Gastrocnemius medialis (tissue), 4 donors: ENCODE data around the gene GPR146. TPM values are rescaled to one million over a fixed set of nuclear protein-coding genes. Genes with fewer than 3 reads are reported as not detected.
A peak's percentile ranks its signal among the peaks of the same experiment; 100 is the strongest.

Source experiments
- ATAC-seq, 2 donors: fragments of 150-250 bp; one replicate each; pipeline ENCODE4 v1.9.1; 2016
- DNase-seq, 2 donors: peaks; one replicate each; pipeline ENCODE4 v3.0.0-alpha.2; 2019
- H3K27ac ChIP-seq, 4 donors: fragments of 200-600 bp; sonication (generic); 1 replicate in 1 of 4; 2 replicates in 3 of 4; pipeline ENCODE4 v1.5.1; 2016 to 2018; ENCODE audit warnings: mild to moderate bottlenecking in 2 of 4, moderate library complexity in 1 of 4
- H3K27me3 ChIP-seq, 3 donors: fragments of 200-600 bp; sonication (generic) in 2 of 3; 1 replicate in 1 of 3; 2 replicates in 2 of 3; pipeline versions ENCODE4 v1.5.1 to v1.6.0; 2016 to 2019; ENCODE audit warnings: mild to moderate bottlenecking in 1 of 3, moderate library complexity in 1 of 3
- H3K36me3 ChIP-seq, 2 donors: fragments of 200-600 bp; sonication (generic) in 1 of 2; one replicate each; pipeline ENCODE4 v1.5.1; 2017 to 2018
- H3K4me1 ChIP-seq, 2 donors: fragments of 200-600 bp; sonication (generic) in 1 of 2; one replicate each; pipeline ENCODE4 v1.5.1; 2016 to 2017; ENCODE audit warnings: mild to moderate bottlenecking in 2 of 2
- H3K4me3 ChIP-seq, 4 donors: fragments of 200-600 bp; sonication (generic) in 3 of 4; 1 replicate in 1 of 4; 2 replicates in 3 of 4; pipeline ENCODE4 v1.5.1; 2016 to 2019; ENCODE audit warnings: mild to moderate bottlenecking in 2 of 4
- H3K9me3 ChIP-seq, 3 donors: fragments of 200-600 bp; sonication (generic) in 2 of 3; 1 replicate in 1 of 3; 2 replicates in 2 of 3; pipeline ENCODE4 v1.5.1; 2016 to 2019
- CTCF ChIP-seq, 5 experiments: fragments of 450-650 bp in 3 of 5; fragments of 200-600 bp in 2 of 5; sonication (generic) in 2 of 5; IDR thresholded peaks in 4 of 5; conservative IDR thresholded peaks in 1 of 5; 1 replicate in 4 of 5; 2 replicates in 1 of 5; pipeline ENCODE4 v1.5.1; 2016 to 2019; ENCODE audit warnings: antibody characterized with exemption in 5 of 5, mild to moderate bottlenecking in 3 of 5, moderate library complexity in 3 of 5
- POLR2A ChIP-seq, 2 donors: fragments of 450-650 bp; IDR thresholded peaks; one replicate each; pipeline ENCODE4 v1.6.1; 2017; ENCODE audit warnings: antibody characterized with exemption in 2 of 2, mild to moderate bottlenecking in 2 of 2, moderate library complexity in 2 of 2
- in situ Hi-C, 4 donors: fragments of 200-750 bp; cut with MboI; loops; one replicate each; pipeline versions ENCODE4 v1.15.0 to v1.8.0; 2017; ENCODE audit warnings: low sequenced_read_pairs in 4 of 4
- intact Hi-C: fragments of 100-400 bp; cut with DNase I; formaldehyde crosslinking; loops from one replicate; pipeline ENCODE4 v1.15.1; 2023; ENCODE audit warnings: low total_unique reads
- total RNA-seq, 4 donors: library from RNA; depleted of rRNA; stranded (reverse); fragments of >200 nt; gene quantifications; one replicate each; pipeline versions ENCODE4 v1.1.0 to v1.2.3, GENCODE V29; 2016

GPR146 gene
- total RNA-seq, 4 donors from 2014 or later = 23.3 to 43.8 (median 29.5) TPM

GRCh38 chr7:1085910-1086421, 41.6 kb downstream of the GPR146 start:
- H3K27ac ChIP-seq = no peak overlapping the region
- TF ChIP-seq POLR2A (IDR thresholded peaks at IDR 0.05) (no peak), CTCF (IDR thresholded peaks at IDR 0.05 in 4 of 5, conservative IDR thresholded peaks at IDR 0.05 in 1 of 5) (no peak)
- ATAC-seq (no peak), DNase-seq (no peak)
- no peaks in the 10 kb centered on the region for H3K36me3 ChIP-seq
- in situ Hi-C loops = loop anchor here in 3 of 4 donors (5.0 to 10.0 kb wide), 3 partner anchors 86 to 99 kb away; no protein-coding TSS in a partner anchor
- no peaks in the 10 kb centered on the region for H3K27me3 ChIP-seq
- H3K4me1 ChIP-seq = peaks cover 7 to 17% of the 10 kb centered on the region in 2 donors
- intact Hi-C loops = no loop called here
- H3K9me3 ChIP-seq = no peaks in the 10 kb centered on the region
- H3K4me3 ChIP-seq = no peak overlapping the region

- Histone ChIP-seq H3K4me3 (peak overlapping the region; percentile 36 to 53 (median 48)), H3K4me1 (peaks cover 7 to 17% of the 10 kb centered on the region in 2 donors), H3K9me3 (no peaks in the 10 kb centered on the region), H3K27me3 (no peaks in the 10 kb centered on the region), H3K36me3 (no peaks in the 10 kb centered on the region), H3K27ac (peak overlapping the region in 2 of 4 donors; percentile 24 to 57)
- in situ Hi-C loops (loop anchor here in 3 of 4 donors (5.0 to 10.0 kb wide), 3 partner anchors 85 to 98 kb away; no protein-coding TSS in a partner anchor), intact Hi-C loops (loop anchor here (1.0 kb wide), 2 partner anchors 36 to 89 kb away; no protein-coding TSS in a partner anchor)
- TF ChIP-seq CTCF (IDR thresholded peaks at IDR 0.05 in 4 of 5, conservative IDR thresholded peaks at IDR 0.05 in 1 of 5) (peak; percentile 67 to 92 (median 90)), POLR2A (IDR thresholded peaks at IDR 0.05) (no peak)
- DNase-seq (peak; percentile 32 to 51), ATAC-seq (peak; percentile 65 to 81)
These were observed 42.5 kb downstream of the GPR146 start for GRCh38 chr7:1086588-1087464.

- peak overlapping the region in 2 of 4 donors; percentile 48 to 57 for H3K27ac ChIP-seq
- intact Hi-C loops = loop anchor here (1.0 kb wide), 2 partner anchors 36 to 89 kb away; no protein-coding TSS in a partner anchor
- no peak for DNase-seq
These were observed 43.1 kb downstream of the GPR146 start for GRCh38 chr7:1087465-1087814.

More at GRCh38 chr7:1087465-1087814, 43.1 kb downstream of the GPR146 start:
- no peaks in the 10 kb centered on the region for H3K27me3 ChIP-seq
- peak overlapping the region; percentile 36 to 53 (median 48) for H3K4me3 ChIP-seq
- peaks cover 7 to 17% of the 10 kb centered on the region in 2 donors for H3K4me1 ChIP-seq
- H3K9me3 ChIP-seq = no peaks in the 10 kb centered on the region
- ATAC-seq = no peak
- in situ Hi-C loops = loop anchor here in 3 of 4 donors (5.0 to 10.0 kb wide), 3 partner anchors 85 to 97 kb away; no protein-coding TSS in a partner anchor
- no peaks in the 10 kb centered on the region for H3K36me3 ChIP-seq
- TF ChIP-seq CTCF (IDR thresholded peaks at IDR 0.05 in 4 of 5, conservative IDR thresholded peaks at IDR 0.05 in 1 of 5) = no peak
- TF ChIP-seq POLR2A (IDR thresholded peaks at IDR 0.05) = no peak
